Vagina (tissue), 2 donors: ENCODE measurements around the gene CDIP1.

Experiments used
- POLR2A ChIP-seq, 2 donors: fragments of 450-650 bp; IDR thresholded peaks; one replicate each; pipeline ENCODE4 v1.6.1; 2017; ENCODE audit warnings: antibody characterized with exemption in 2 of 2, mild to moderate bottlenecking in 2 of 2, moderate library complexity in 2 of 2
- TF ChIP-seq, protein P1 (sequence below), 3 experiments: fragments of 450-650 bp in 2 of 3; fragments of 200-600 bp in 1 of 3; sonication (generic) in 1 of 3; IDR thresholded peaks; one replicate each; pipeline ENCODE4 v1.5.1; 2017 to 2019; ENCODE audit warnings: antibody characterized with exemption in 3 of 3, mild to moderate bottlenecking in 2 of 3, moderate library complexity in 2 of 3

DNA sequence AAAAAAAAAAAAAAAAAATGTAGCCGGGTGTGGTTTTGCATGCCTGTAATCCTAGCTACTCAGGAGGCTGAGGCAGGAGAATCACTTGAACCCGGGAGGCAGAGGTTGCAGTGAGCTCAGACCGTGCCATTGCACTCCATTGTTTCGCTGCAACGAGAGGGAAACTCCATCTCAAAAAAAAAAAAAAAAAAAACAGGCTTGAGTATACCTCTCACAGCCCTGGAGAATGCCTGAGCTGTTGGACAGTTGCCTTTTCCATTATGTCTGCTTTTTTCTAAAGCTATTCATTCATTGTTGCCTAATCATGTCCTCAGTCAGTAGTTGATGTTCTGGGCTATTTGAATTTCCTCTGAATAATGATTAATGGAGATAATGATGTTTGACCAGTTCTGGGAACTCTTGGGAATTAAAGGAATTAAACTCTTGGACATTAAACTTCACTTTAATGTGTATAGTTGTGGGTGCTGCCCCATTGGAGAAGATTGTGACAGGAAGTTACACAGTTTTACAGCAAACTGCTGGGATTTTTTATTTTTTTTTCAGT, 50.5 kb downstream of the CDIP1 start:
- TF ChIP-seq POLR2A (IDR thresholded peaks at IDR 0.05), result no peak
- TF ChIP-seq, protein P1, sequence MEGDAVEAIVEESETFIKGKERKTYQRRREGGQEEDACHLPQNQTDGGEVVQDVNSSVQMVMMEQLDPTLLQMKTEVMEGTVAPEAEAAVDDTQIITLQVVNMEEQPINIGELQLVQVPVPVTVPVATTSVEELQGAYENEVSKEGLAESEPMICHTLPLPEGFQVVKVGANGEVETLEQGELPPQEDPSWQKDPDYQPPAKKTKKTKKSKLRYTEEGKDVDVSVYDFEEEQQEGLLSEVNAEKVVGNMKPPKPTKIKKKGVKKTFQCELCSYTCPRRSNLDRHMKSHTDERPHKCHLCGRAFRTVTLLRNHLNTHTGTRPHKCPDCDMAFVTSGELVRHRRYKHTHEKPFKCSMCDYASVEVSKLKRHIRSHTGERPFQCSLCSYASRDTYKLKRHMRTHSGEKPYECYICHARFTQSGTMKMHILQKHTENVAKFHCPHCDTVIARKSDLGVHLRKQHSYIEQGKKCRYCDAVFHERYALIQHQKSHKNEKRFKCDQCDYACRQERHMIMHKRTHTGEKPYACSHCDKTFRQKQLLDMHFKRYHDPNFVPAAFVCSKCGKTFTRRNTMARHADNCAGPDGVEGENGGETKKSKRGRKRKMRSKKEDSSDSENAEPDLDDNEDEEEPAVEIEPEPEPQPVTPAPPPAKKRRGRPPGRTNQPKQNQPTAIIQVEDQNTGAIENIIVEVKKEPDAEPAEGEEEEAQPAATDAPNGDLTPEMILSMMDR (IDR thresholded peaks at IDR 0.05), result no peak
